ENCODE measurements around the gene BHLHE23. TPM values are rescaled to one million over a fixed set of nuclear protein-coding genes. Genes with fewer than 3 reads are reported as not detected.
A peak's percentile ranks its signal among the peaks of the same experiment; 100 is the strongest.

Gene BHLHE23
- total RNA-seq, 1 donor from 2014 or later = not detected

- peak; percentile 89 for TF ChIP-seq EZH2 (IDR thresholded peaks at IDR 0.05)
- peak; percentile 88 for TF ChIP-seq EZH2phosphoT487 (IDR thresholded peaks at IDR 0.05)
- no peak for TF ChIP-seq CTCF (IDR thresholded peaks at IDR 0.05)
- Mint-ChIP-seq H3K36me3 (no peaks in the 10 kb centered on the region), H3K4me1 (peaks cover 11% of the 10 kb centered on the region), H3K27ac (no peak overlapping the region), H3K9me3 (peaks cover 4% of the 10 kb centered on the region), H3K4me3 (peak overlapping the region; percentile 72), H3K27me3 (ENCODE audit: insufficient read depth, low read depth) (peaks cover 64% of the 10 kb centered on the region)
- DNase-seq (ENCODE audit: low spot score) = peak; percentile 50
- no peaks in the 10 kb centered on the region for H3K9me3 ChIP-seq (ENCODE audit: low read depth)
- H3F3A ChIP-seq (ENCODE audit: low read depth) = peaks cover 33% of the 10 kb centered on the region
- no peak overlapping the region for H3K4me3 ChIP-seq
- H2AFZ ChIP-seq (replicated peaks) = no peak overlapping the region
- peaks cover 17% of the 10 kb centered on the region for H3K4me1 ChIP-seq
- peaks cover 100% of the 10 kb centered on the region for H3K27me3 ChIP-seq
- H3K27ac ChIP-seq = no peak overlapping the region
- H3K9ac ChIP-seq = no peak overlapping the region
- H3K4me2 ChIP-seq = no peak overlapping the region
- H3K79me2 ChIP-seq (ENCODE audit: low read depth) = no peaks in the 10 kb centered on the region
- H3K36me3 ChIP-seq = no peaks in the 10 kb centered on the region
- peaks cover 54% of the 10 kb centered on the region for H4K20me1 ChIP-seq (ENCODE audit: low read depth)
Measured at GRCh38 chr20:63004607-63005364, 2.0 kb downstream of the BHLHE23 start.

- TF ChIP-seq EZH2phosphoT487 (IDR thresholded peaks at IDR 0.05) (no peak), EZH2 (IDR thresholded peaks at IDR 0.05) (no peak), CTCF (IDR thresholded peaks at IDR 0.05) (no peak)
- Histone ChIP-seq H3K27ac (no peak overlapping the region), H3K27me3 (peaks cover 99% of the 10 kb centered on the region), H3K9ac (no peak overlapping the region), H2AFZ (replicated peaks) (no peak overlapping the region), H3K4me2 (no peak overlapping the region), H4K20me1 (ENCODE audit: low read depth) (peaks cover 50% of the 10 kb centered on the region), H3K9me3 (ENCODE audit: low read depth) (no peaks in the 10 kb centered on the region), H3K36me3 (no peaks in the 10 kb centered on the region), H3K4me1 (peaks cover 13% of the 10 kb centered on the region), H3K79me2 (ENCODE audit: low read depth) (no peaks in the 10 kb centered on the region), H3K4me3 (no peak overlapping the region), H3F3A (ENCODE audit: low read depth) (peaks cover 33% of the 10 kb centered on the region)
- peak; percentile 52 for DNase-seq (ENCODE audit: low spot score)
- peaks cover 4% of the 10 kb centered on the region for H3K9me3 Mint-ChIP-seq
- peak overlapping the region; percentile 27 for H3K4me3 Mint-ChIP-seq
- H3K4me1 Mint-ChIP-seq = peaks cover 6% of the 10 kb centered on the region
- H3K36me3 Mint-ChIP-seq = no peaks in the 10 kb centered on the region
- H3K27me3 Mint-ChIP-seq (ENCODE audit: insufficient read depth, low read depth) = peaks cover 61% of the 10 kb centered on the region
- no peak overlapping the region for H3K27ac Mint-ChIP-seq
Measured at GRCh38 chr20:63003546-63003945, 3.2 kb downstream of the BHLHE23 start.

GRCh38 chr20:63002511-63002910, 4.3 kb downstream of the BHLHE23 start:
- H3K27me3 Mint-ChIP-seq (ENCODE audit: insufficient read depth, low read depth) = peaks cover 59% of the 10 kb centered on the region
- peaks cover 3% of the 10 kb centered on the region for H3K4me1 Mint-ChIP-seq
- peaks cover 33% of the 10 kb centered on the region for H3F3A ChIP-seq (ENCODE audit: low read depth)
- H3K36me3 Mint-ChIP-seq = no peaks in the 10 kb centered on the region
- peaks cover 4% of the 10 kb centered on the region for H3K9me3 Mint-ChIP-seq
- peaks cover 39% of the 10 kb centered on the region for H4K20me1 ChIP-seq (ENCODE audit: low read depth)
- no peak overlapping the region for H2AFZ ChIP-seq (replicated peaks)
- H3K4me3 ChIP-seq = no peak overlapping the region
- H3K79me2 ChIP-seq (ENCODE audit: low read depth) = no peaks in the 10 kb centered on the region
- H3K36me3 ChIP-seq = no peaks in the 10 kb centered on the region
- no peak overlapping the region for H3K27ac Mint-ChIP-seq
- peaks cover 95% of the 10 kb centered on the region for H3K27me3 ChIP-seq
- H3K9me3 ChIP-seq (ENCODE audit: low read depth) = no peaks in the 10 kb centered on the region
- no peak overlapping the region for H3K4me3 Mint-ChIP-seq
- H3K27ac ChIP-seq = no peak overlapping the region
- no peak for DNase-seq (ENCODE audit: low spot score)
- peaks cover 11% of the 10 kb centered on the region for H3K4me1 ChIP-seq
- TF ChIP-seq EZH2phosphoT487 (IDR thresholded peaks at IDR 0.05) = no peak
- TF ChIP-seq EZH2 (IDR thresholded peaks at IDR 0.05) = no peak
- no peak for TF ChIP-seq CTCF (IDR thresholded peaks at IDR 0.05)
- no peak overlapping the region for H3K4me2 ChIP-seq
- H3K9ac ChIP-seq = no peak overlapping the region
